Hepatocyte (in vitro differentiated cells): ENCODE results near the gene MAGEH1. TPM values are rescaled to one million over a fixed set of nuclear protein-coding genes. Genes with fewer than 3 reads are reported as not detected.
"Not testable (repeated sequence)": the region's sequence is repeated elsewhere in the genome, so short reads cannot be mapped to it uniquely, and the experiment has no call there.

Experiments used
- DNase-seq: peaks from one replicate; pipeline ENCODE4 v3.0.0-alpha.2; 2016; ENCODE audit warnings: low spot score
- H2AFZ ChIP-seq: fragments of 200-600 bp; sonication (generic); 2 replicates; pipeline ENCODE4 v1.6.0; 2016; ENCODE audit warnings: antibody characterized with exemption, mild to moderate bottlenecking
- H3K27ac ChIP-seq: fragments of 200-600 bp; sonication (generic); 2 replicates; pipeline ENCODE4 v1.5.1; 2016; ENCODE audit warnings: mild to moderate bottlenecking
- H3K27me3 ChIP-seq: fragments of 200-600 bp; sonication (generic); 2 replicates; pipeline ENCODE4 v1.6.1; 2016
- H3K36me3 ChIP-seq: fragments of 200-600 bp; sonication (generic); replicated peaks from 2 replicates; pipeline ENCODE4 v1.5.1; 2016; ENCODE audit warnings: low read depth; ENCODE audit not compliant: insufficient read depth
- H3K4me1 ChIP-seq: fragments of 200-600 bp; sonication (generic); 2 replicates; pipeline ENCODE4 v1.5.1; 2016; ENCODE audit warnings: mild to moderate bottlenecking, moderate library complexity; ENCODE audit not compliant: insufficient read depth
- H3K4me2 ChIP-seq: fragments of 200-600 bp; sonication (generic); 2 replicates; pipeline ENCODE4 v1.6.0; 2016
- H3K4me3 ChIP-seq: fragments of 200-600 bp; sonication (generic); 2 replicates; pipeline ENCODE4 v1.5.1; 2016; ENCODE audit warnings: mild to moderate bottlenecking
- H3K79me2 ChIP-seq: fragments of 200-600 bp; sonication (generic); 2 replicates; pipeline ENCODE4 v1.6.0; 2017; ENCODE audit warnings: mild to moderate bottlenecking
- H3K9me2 ChIP-seq: fragments of 200-600 bp; sonication (generic); replicated peaks from 2 replicates; pipeline ENCODE4 v1.6.0; 2017; ENCODE audit warnings: mild to moderate bottlenecking; ENCODE audit not compliant: insufficient read depth
- H3K9me3 ChIP-seq: fragments of 200-600 bp; sonication (generic); 2 replicates; pipeline ENCODE4 v1.5.1; 2016; ENCODE audit warnings: low read depth, mild to moderate bottlenecking
- H4K20me1 ChIP-seq: fragments of 200-600 bp; sonication (generic); 2 replicates; pipeline ENCODE4 v1.6.0; 2016; ENCODE audit warnings: mild to moderate bottlenecking; ENCODE audit not compliant: insufficient read depth, poor library complexity, severe bottlenecking
- EZH2 ChIP-seq: fragments of 200-600 bp; sonication (generic); IDR thresholded peaks from 2 replicates; pipeline ENCODE4 v1.6.1; 2016; ENCODE audit warnings: antibody characterized with exemption, mild to moderate bottlenecking, borderline replicate concordance
- EZH2phosphoT487 ChIP-seq: fragments of 200-600 bp; sonication (generic); IDR thresholded peaks from one replicate; pipeline ENCODE4 v1.6.1; 2018; ENCODE audit warnings: antibody characterized with exemption, mild to moderate bottlenecking, low read depth, moderate library complexity; ENCODE audit not compliant: unreplicated experiment, severe bottlenecking
- WGBS: methylation state at CpG from one replicate; pipeline ENCODE4 v1.1.6; 2016; ENCODE audit warnings: low lambda C conversion rate; ENCODE audit errors: missing lambda C conversion rate; 5-methylcytosine and 5-hydroxymethylcytosine counted together
- polyA plus RNA-seq: library from polyadenylated mRNA; unstranded; fragments of >200 nt; fragmentation: Nextera tagmentation; extraction: Ambion mirVana; gene quantifications from 2 replicates; pipeline ENCODE4 v1.2.1, GENCODE V29; 2016
- total RNA-seq: library from RNA; depleted of rRNA; stranded (reverse); fragments of >200 nt; gene quantifications from 2 replicates; pipeline ENCODE4 v1.2.3, GENCODE V29; 2014
- TF ChIP-seq, protein P1 (sequence below): fragments of 200-600 bp; sonication (generic); IDR thresholded peaks from 2 replicates; pipeline ENCODE4 v1.5.1; 2016; ENCODE audit warnings: antibody characterized with exemption, mild to moderate bottlenecking; ENCODE audit not compliant: poor library complexity

MAGEH1 gene
- total and polyA plus RNA-seq, 2 experiments from 2014 or later: 62.6 to 87.7 TPM

DNA sequence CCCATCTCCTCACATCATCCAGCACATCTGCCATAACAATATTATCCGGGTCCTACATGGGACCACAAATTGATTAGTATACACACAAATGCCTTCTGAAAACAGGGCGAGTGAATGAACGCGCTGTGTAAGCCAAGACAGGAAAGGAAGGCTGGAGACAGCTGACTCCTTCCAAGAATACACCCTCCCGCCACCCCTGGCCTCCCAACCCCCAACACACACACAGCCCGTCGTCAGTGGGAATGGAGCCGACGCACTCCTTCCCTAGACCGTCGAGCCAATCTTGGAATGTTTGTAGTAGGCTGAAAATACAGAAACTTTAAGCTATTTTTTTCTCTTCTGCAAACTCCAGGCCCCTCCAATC lies 319 bp upstream of the MAGEH1 start:
- no peaks in the 10 kb centered on the region for H3K9me2 ChIP-seq
- H3K27me3 ChIP-seq: no peaks in the 10 kb centered on the region
- peak overlapping the region; percentile 75 for H3K4me2 ChIP-seq
- TF ChIP-seq EZH2phosphoT487: no peak
- TF ChIP-seq, protein P1, sequence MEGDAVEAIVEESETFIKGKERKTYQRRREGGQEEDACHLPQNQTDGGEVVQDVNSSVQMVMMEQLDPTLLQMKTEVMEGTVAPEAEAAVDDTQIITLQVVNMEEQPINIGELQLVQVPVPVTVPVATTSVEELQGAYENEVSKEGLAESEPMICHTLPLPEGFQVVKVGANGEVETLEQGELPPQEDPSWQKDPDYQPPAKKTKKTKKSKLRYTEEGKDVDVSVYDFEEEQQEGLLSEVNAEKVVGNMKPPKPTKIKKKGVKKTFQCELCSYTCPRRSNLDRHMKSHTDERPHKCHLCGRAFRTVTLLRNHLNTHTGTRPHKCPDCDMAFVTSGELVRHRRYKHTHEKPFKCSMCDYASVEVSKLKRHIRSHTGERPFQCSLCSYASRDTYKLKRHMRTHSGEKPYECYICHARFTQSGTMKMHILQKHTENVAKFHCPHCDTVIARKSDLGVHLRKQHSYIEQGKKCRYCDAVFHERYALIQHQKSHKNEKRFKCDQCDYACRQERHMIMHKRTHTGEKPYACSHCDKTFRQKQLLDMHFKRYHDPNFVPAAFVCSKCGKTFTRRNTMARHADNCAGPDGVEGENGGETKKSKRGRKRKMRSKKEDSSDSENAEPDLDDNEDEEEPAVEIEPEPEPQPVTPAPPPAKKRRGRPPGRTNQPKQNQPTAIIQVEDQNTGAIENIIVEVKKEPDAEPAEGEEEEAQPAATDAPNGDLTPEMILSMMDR: no peak
- TF ChIP-seq EZH2: no peak
- no peak for DNase-seq
- no peaks in the 10 kb centered on the region for H3K36me3 ChIP-seq
- H3K27ac ChIP-seq: peak overlapping the region; percentile 88
- peak overlapping the region; percentile 84 for H2AFZ ChIP-seq
- no peaks in the 10 kb centered on the region for H4K20me1 ChIP-seq
- H3K9me3 ChIP-seq: no peaks in the 10 kb centered on the region
- peaks cover 8% of the 10 kb centered on the region for H3K79me2 ChIP-seq
- WGBS: 41% methylated on average over 11 of the region's 11 CpGs
- H3K4me3 ChIP-seq: peak overlapping the region; percentile 44
- H3K4me1 ChIP-seq: no peaks in the 10 kb centered on the region

DNA sequence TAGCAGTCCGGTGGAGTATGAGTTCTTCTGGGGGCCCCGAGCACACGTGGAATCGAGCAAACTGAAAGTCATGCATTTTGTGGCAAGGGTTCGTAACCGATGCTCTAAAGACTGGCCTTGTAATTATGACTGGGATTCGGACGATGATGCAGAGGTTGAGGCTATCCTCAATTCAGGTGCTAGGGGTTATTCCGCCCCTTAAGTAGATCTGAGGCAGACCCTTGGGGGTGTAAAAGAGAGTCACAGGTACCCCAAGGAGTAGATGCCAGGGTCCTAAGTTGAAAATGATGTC lies 852 bp downstream of the MAGEH1 start:
- Histone ChIP-seq H4K20me1 (no peaks in the 10 kb centered on the region), H3K79me2 (peaks cover 8% of the 10 kb centered on the region), H2AFZ (no peak overlapping the region), H3K27ac (peak overlapping the region; percentile 88), H3K9me3 (no peaks in the 10 kb centered on the region), H3K9me2 (no peaks in the 10 kb centered on the region), H3K36me3 (no peaks in the 10 kb centered on the region), H3K4me2 (peak overlapping the region; percentile 75), H3K4me3 (peak overlapping the region; percentile 61), H3K4me1 (no peaks in the 10 kb centered on the region), H3K27me3 (no peaks in the 10 kb centered on the region)
- WGBS: 34% methylated on average over 9 of the region's 9 CpGs
- no peak for DNase-seq
- TF ChIP-seq EZH2phosphoT487 (no peak), EZH2 (no peak)
- TF ChIP-seq, protein P1: no peak

DNA sequence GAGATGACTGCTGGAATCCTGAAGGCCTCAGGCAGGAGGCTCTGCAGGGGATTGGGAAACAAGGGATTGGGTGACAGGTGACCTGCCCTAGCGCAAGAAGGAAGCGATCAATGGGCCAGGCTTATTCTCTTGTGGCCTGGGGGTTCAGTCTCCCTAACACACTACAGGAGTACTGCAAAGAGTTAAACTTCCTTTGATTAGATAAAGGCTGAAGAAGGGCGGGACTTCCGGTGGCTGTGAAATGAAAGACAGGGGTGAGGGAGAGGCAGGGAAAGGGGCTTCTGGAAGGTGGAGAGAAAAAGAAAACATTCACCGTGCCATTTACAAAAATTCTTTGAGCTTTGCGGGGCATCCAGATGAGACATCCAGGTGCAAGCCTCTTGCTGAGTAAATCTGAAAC lies 3.8 kb downstream of the MAGEH1 start:
- H4K20me1 ChIP-seq, H3K27ac ChIP-seq, H3K4me3 ChIP-seq, H3K9me2 ChIP-seq, H3K4me1 ChIP-seq, H3K36me3 ChIP-seq, H2AFZ ChIP-seq, H3K4me2 ChIP-seq, H3K9me3 ChIP-seq, H3K79me2 ChIP-seq, H3K27me3 ChIP-seq, DNase-seq: not testable (repeated sequence)
- no CpG with 5 or more reads among the region's 6 CpGs for WGBS

DNA sequence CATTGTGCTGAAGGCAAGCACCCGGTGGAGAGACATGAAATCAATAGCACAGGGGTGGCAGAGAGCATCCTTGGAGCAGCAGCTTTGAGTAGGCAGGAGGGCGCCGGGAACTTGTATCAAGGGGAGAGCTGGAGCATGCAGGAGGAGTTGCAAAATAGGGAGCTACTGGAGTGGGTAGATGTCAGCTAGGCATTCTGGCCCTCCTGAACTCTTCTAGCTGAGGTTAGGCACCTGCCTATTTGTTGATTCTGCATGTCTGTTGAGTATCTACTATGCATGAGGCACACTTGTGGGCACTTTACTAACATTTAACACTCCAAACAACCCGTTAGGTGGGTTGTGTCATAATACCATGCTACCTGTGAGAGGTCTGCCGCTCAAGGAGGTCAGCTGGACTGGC lies 7.5 kb downstream of the MAGEH1 start:
- H2AFZ ChIP-seq, H4K20me1 ChIP-seq, H3K4me1 ChIP-seq, H3K27me3 ChIP-seq, H3K79me2 ChIP-seq, DNase-seq, H3K27ac ChIP-seq, H3K9me3 ChIP-seq, H3K36me3 ChIP-seq, H3K9me2 ChIP-seq, H3K4me2 ChIP-seq, H3K4me3 ChIP-seq: not testable (repeated sequence)
- WGBS: no CpG with 5 or more reads among the region's 5 CpGs

DNA sequence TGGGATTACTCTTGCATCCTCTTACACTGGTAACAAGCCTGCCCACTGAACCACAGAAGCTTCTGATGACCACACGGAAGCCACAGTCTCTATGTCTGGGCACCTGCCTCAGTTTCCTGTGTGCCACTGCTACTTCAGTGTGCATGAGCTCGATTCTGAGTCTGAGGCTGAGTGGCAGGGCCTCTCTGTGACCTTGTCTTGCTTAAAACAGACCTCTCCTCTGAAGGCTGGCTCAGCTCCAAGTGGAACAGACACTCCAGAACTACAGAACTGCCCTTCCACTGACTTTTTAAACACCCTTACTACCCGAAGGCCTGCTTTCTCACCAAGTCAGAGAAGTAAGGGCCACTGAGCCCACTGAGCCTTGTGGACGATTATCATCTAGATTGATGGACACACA lies 8.0 kb downstream of the MAGEH1 start:
- H3K9me3 ChIP-seq, H2AFZ ChIP-seq, H4K20me1 ChIP-seq, H3K4me3 ChIP-seq, H3K9me2 ChIP-seq, H3K27me3 ChIP-seq, DNase-seq, H3K4me1 ChIP-seq, H3K4me2 ChIP-seq, H3K79me2 ChIP-seq, H3K27ac ChIP-seq, H3K36me3 ChIP-seq: not testable (repeated sequence)
- WGBS: no CpG with 5 or more reads among the region's 4 CpGs

DNA sequence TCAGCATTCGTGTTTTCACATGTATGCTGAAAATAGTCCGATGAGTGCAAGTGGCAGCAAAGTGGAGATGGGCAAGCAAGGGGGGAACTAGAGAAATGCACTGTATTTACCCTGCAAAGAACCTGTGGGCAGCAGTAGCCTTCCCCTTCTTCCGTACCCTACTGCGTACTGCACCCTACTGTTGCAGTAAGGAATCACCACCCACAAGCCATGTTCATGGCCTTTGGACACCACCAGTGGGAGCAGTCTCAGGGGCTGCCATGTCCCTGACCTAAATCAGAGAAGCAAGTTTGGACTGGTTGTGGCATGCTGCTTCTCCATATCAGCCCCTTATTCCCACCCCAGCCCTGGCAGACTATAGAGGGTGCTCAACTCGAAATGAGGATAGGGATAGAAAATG lies 12.1 kb downstream of the MAGEH1 start:
- not testable (repeated sequence) for H3K4me1 ChIP-seq, H3K27me3 ChIP-seq, H4K20me1 ChIP-seq, H3K4me2 ChIP-seq, H3K4me3 ChIP-seq, H3K27ac ChIP-seq, H2AFZ ChIP-seq, H3K9me2 ChIP-seq, H3K36me3 ChIP-seq, H3K9me3 ChIP-seq, H3K79me2 ChIP-seq, DNase-seq
- no CpG with 5 or more reads among the region's 5 CpGs for WGBS

DNA sequence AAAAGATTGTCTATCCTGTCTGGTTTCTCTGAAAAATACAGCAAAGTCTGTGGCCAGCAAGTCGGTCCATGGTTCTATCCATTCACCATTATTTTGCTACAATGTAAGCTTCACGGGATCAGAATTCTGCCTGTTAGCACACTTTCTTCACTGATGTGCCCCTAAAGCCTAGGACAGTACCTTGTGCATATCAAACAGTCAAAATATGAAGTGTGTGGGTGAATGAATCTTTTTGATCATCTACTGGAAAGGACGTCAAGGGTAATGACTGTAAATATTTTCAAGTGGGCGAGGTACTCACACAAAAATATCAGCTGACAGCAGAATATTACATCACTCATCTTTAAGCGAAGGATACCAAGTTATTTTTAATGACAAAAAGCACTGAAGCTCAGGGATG lies 13.2 kb downstream of the MAGEH1 start:
- not testable (repeated sequence) for H3K9me2 ChIP-seq, H3K4me2 ChIP-seq, H3K9me3 ChIP-seq, DNase-seq, H3K36me3 ChIP-seq, H3K4me3 ChIP-seq, H4K20me1 ChIP-seq, H3K27me3 ChIP-seq, H3K27ac ChIP-seq, H2AFZ ChIP-seq, H3K4me1 ChIP-seq, H3K79me2 ChIP-seq
- WGBS: no CpG with 5 or more reads among the region's 5 CpGs
